T-cell (primary cell): ENCODE measurements around the gene HSPA6. TPM values are rescaled to one million over a fixed set of nuclear protein-coding genes. Genes with fewer than 3 reads are reported as not detected.
"Not testable (repeated sequence)": the region's sequence is repeated elsewhere in the genome, so short reads cannot be mapped to it uniquely, and the experiment has no call there.

Experiments used
- ATAC-seq, 4 experiments: fragments of 200-7000 bp in 3 of 4; fragments of 150-1000 bp in 1 of 4; cut with Tn5 transposase; replicated peaks in 1 of 4; 1 replicate in 3 of 4; 2 replicates in 1 of 4; pipeline ENCODE4 v1.10.0; 2021; ENCODE audit warnings: moderate library complexity in 3 of 4, mild to moderate bottlenecking in 2 of 4, moderate number of reproducible peaks in 1 of 4
- CTCF ChIA-PET, 2 donors: fragments of 300-600 bp; sonication (Branson Sonifier 250); formaldehyde crosslinking; loops; one replicate each; lab custom pipeline; 2022; ENCODE audit warnings: antibody characterized with exemption in 2 of 2; lab: Charles Lee
- POLR2A ChIA-PET, 2 donors: fragments of 300-600 bp; sonication (Branson Sonifier 250); formaldehyde crosslinking; loops; one replicate each; lab custom pipeline; 2022; ENCODE audit warnings: antibody characterized with exemption in 2 of 2; lab: Charles Lee
- DNase-seq, 35 experiments: peaks; one replicate each; pipeline versions ENCODE4 v3.0.0 to v3.0.0-alpha.2; 2013 to 2023
- H3K27ac ChIP-seq: one replicate; pipeline ENCODE4 v1.5.1; 2013; ENCODE audit warnings: low read length
- H3K27me3 ChIP-seq, 2 experiments: replicated peaks in 1 of 2; 1 replicate in 1 of 2; 2 replicates in 1 of 2; pipeline versions ENCODE4 v1.6.1 to v1.7.0; 2013; ENCODE audit warnings: low read length in 1 of 2, mixed read lengths in 1 of 2; ENCODE audit not compliant: control insufficient read depth in 2 of 2, insufficient read depth in 2 of 2; ENCODE audit errors: extremely low read depth in 1 of 2
- H3K36me3 ChIP-seq, 2 donors: 1 replicate in 1 of 2; 2 replicates in 1 of 2; pipeline versions ENCODE4 v1.6.1 to v1.7.0; 2013; ENCODE audit warnings: low read length in 1 of 2; ENCODE audit not compliant: control insufficient read depth in 2 of 2, insufficient read depth in 1 of 2; ENCODE audit errors: extremely low read depth in 1 of 2
- H3K4me1 ChIP-seq, 2 experiments: 1 replicate in 1 of 2; 2 replicates in 1 of 2; pipeline versions ENCODE4 v1.6.1 to v1.7.0; 2013; ENCODE audit warnings: low read length in 2 of 2, mixed read lengths in 1 of 2; ENCODE audit not compliant: insufficient read depth in 2 of 2, control insufficient read depth in 1 of 2; ENCODE audit errors: extremely low read depth in 1 of 2
- H3K4me3 ChIP-seq, 2 donors: 1 replicate in 1 of 2; 2 replicates in 1 of 2; pipeline versions ENCODE4 v1.5.1 to v1.7.0; 2013; ENCODE audit warnings: mild to moderate bottlenecking in 2 of 2, low read length in 1 of 2, moderate library complexity in 1 of 2; ENCODE audit not compliant: control insufficient read depth in 1 of 2; ENCODE audit errors: extremely low read depth in 1 of 2
- H3K9me3 ChIP-seq: 2 replicates; pipeline ENCODE4 v1.7.0; 2013
- H3K27ac Mint-ChIP-seq, 2 donors: one replicate each; pipeline ENCODE4 v1.8.0; 2020 to 2021; ENCODE audit warnings: mild to moderate bottlenecking in 2 of 2, mixed read lengths in 2 of 2
- H3K27me3 Mint-ChIP-seq, 2 donors: one replicate each; pipeline ENCODE4 v1.8.0; 2021 to 2022; ENCODE audit warnings: mixed read lengths in 2 of 2
- H3K36me3 Mint-ChIP-seq: one replicate; pipeline ENCODE4 v1.8.0; 2021; ENCODE audit warnings: mixed read lengths
- H3K4me1 Mint-ChIP-seq, 3 donors: one replicate each; pipeline ENCODE4 v1.8.0; 2020 to 2022; ENCODE audit warnings: mixed read lengths in 3 of 3, mild to moderate bottlenecking in 1 of 3
- H3K4me3 Mint-ChIP-seq, 3 donors: one replicate each; pipeline ENCODE4 v1.8.0; 2020 to 2022; ENCODE audit warnings: mild to moderate bottlenecking in 3 of 3, mixed read lengths in 3 of 3, moderate library complexity in 3 of 3
- H3K9me3 Mint-ChIP-seq, 3 donors: one replicate each; pipeline ENCODE4 v1.8.0; 2020 to 2022; ENCODE audit warnings: mixed read lengths in 3 of 3
- WGBS: methylation state at CpG from one replicate; pipeline ENCODE4 v1.1.5; 2013; ENCODE audit warnings: missing lambda C conversion rate; ENCODE audit not compliant: insufficient coverage; 5-methylcytosine and 5-hydroxymethylcytosine counted together
- total RNA-seq, 35 experiments: library from RNA in 6 of 35; stranded (reverse) in 6 of 35; fragments of 120-200 nt in 1 of 35; gene quantifications; one replicate each; pipeline versions ENCODE4 v1.2.1 to v1.2.4 and lab custom pipeline; 2013 to 2026

HSPA6 gene
- total RNA-seq, 5 donors from 2014 or later (not counting 1 experiment from before 2014, with no cell fraction given): 0.30 to 22.7 (median 5.7) TPM; not detected in 1

DNA sequence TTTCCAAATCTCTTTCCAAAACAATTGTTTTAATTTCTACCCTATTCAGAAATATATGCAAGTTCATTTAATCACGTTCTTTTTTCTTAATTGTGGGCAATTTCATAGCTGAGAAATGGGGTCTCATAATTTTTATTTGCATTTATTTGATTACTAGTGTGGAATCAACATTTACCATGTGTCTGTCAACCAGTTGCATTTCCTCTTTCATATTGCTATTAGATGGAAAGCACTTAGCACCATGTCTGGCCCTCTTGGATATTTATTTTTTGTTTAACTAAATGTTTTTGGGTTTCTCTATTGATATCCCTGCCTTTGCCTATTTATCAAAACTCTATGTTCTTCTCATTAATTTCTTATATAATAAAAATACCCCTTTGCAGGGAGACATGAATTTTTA lies 39.2 kb downstream of the HSPA6 start:
- H3K27ac ChIP-seq, POLR2A ChIA-PET, H3K27me3 Mint-ChIP-seq, ATAC-seq, H3K27ac Mint-ChIP-seq, H3K27me3 ChIP-seq, H3K36me3 Mint-ChIP-seq, H3K4me1 ChIP-seq, H3K4me3 ChIP-seq, H3K9me3 ChIP-seq, H3K36me3 ChIP-seq, H3K9me3 Mint-ChIP-seq, H3K4me3 Mint-ChIP-seq, CTCF ChIA-PET, DNase-seq: not testable (repeated sequence)
- H3K4me1 Mint-ChIP-seq: peaks cover 13 to 15% (median 13%) of the 10 kb centered on the region in 3 donors
- WGBS: no CpG with 5 or more reads among the region's 1 CpG

DNA sequence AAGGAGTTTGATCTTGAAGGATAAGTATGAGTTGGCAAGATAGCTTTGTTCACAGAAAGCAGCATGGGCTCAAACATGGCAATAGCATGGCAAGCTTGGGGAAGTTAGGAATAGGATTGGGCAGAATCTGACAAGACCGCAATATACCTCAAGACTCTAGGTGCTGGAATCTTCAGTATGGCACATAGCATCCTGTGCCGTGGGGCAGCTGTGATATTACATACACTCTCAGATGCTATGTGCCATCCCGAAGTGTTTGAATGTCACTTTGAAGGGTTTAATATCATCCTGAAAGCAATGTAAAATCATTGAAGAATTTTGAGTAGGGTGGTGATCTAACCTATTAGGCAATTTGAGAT lies 42.2 kb downstream of the HSPA6 start:
- H3K27ac ChIP-seq, H3K4me1 ChIP-seq, H3K36me3 Mint-ChIP-seq, H3K9me3 ChIP-seq, POLR2A ChIA-PET, CTCF ChIA-PET, H3K27ac Mint-ChIP-seq, H3K4me1 Mint-ChIP-seq, DNase-seq, H3K9me3 Mint-ChIP-seq, H3K27me3 Mint-ChIP-seq, H3K4me3 ChIP-seq, H3K27me3 ChIP-seq, H3K36me3 ChIP-seq: not testable (repeated sequence)
- H3K4me3 Mint-ChIP-seq: peak overlapping the region in 1 of 3 donors; percentile 34
- ATAC-seq: peak in 1 of 4 experiments; percentile 19
- no CpG with 5 or more reads among the region's 3 CpGs for WGBS

DNA sequence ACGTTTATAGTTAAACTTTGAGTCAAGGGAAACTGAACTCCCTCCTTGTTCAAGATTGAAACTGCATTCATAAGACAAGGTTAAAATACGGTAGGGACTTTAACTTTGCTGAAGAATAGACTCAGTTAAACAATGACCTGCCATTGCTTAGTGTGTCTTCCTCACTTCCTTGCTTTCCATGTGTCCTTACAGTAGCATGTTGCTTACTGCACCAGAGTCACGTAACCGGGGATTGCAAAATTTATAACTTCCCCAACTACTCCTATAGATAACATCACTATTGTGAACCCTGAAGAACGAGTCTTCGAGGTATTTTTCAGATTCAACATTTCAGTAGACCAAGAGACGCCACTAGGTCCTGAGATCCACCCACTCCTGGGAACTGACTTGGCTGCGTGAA lies 47.4 kb downstream of the HSPA6 start:
- CTCF ChIA-PET, H3K4me1 ChIP-seq, H3K9me3 ChIP-seq, H3K36me3 Mint-ChIP-seq, H3K4me1 Mint-ChIP-seq, H3K4me3 Mint-ChIP-seq, POLR2A ChIA-PET, H3K4me3 ChIP-seq, H3K36me3 ChIP-seq, H3K27me3 ChIP-seq, H3K9me3 Mint-ChIP-seq, H3K27ac Mint-ChIP-seq, H3K27me3 Mint-ChIP-seq, ATAC-seq, DNase-seq, H3K27ac ChIP-seq: not testable (repeated sequence)
- WGBS: no CpG with 5 or more reads among the region's 8 CpGs

Other genes starting within 250 kb of the HSPA6 start
- gene MPZ, start 214.6 kb upstream of the HSPA6 start, total RNA-seq: 1 to 10 TPM; 3.4 to 7.9 (median 6.1) TPM
- gene SDHC, start 210.2 kb upstream of the HSPA6 start, total RNA-seq: 100 to 1,000 TPM in 3 of 5 donors, 10 to 100 TPM in 2; 86.4 to 106 (median 103) TPM
- gene CFAP126, start 156.7 kb upstream of the HSPA6 start, total RNA-seq: not detected
- gene FCGR2A, start 19.1 kb upstream of the HSPA6 start, total RNA-seq: under 1 TPM; 0.49 to 0.80 (median 0.72) TPM
- 10 to 100 TPM in 1 of 5 donors, 1 to 10 TPM in 4; 3.8 to 43.9 (median 4.9) TPM for gene FCGR3A, start 25.3 kb downstream of the HSPA6 start, total RNA-seq
- under 1 TPM in 3 of 5 donors, not detected in 2; 0.42 to 0.88 (median 0.60) TPM for gene FCGR3B, start 106.6 kb downstream of the HSPA6 start, total RNA-seq
- gene FCGR2B, start 138.6 kb downstream of the HSPA6 start, total RNA-seq: 1 to 10 TPM in 4 of 5 donors, under 1 TPM in 1; 0.80 to 3.9 (median 1.7) TPM
- gene FCRLA, start 182.7 kb downstream of the HSPA6 start, total RNA-seq: 1 to 10 TPM in 3 of 5 donors, under 1 TPM in 2; 0.68 to 6.5 (median 2.7) TPM
- 1 to 10 TPM in 1 of 5 donors, under 1 TPM in 4; 0.48 to 1.1 (median 0.75) TPM for gene FCRLB, start 197.0 kb downstream of the HSPA6 start, total RNA-seq
- gene DUSP12, start 225.2 kb downstream of the HSPA6 start, total RNA-seq: 10 to 100 TPM; 18.9 to 33.5 (median 29.1) TPM
- 10 to 100 TPM; 18.7 to 27.6 (median 21.9) TPM for gene ATF6, start 241.8 kb downstream of the HSPA6 start, total RNA-seq